Measurements from ENCODE around the gene PGD. TPM values are rescaled to one million over a fixed set of nuclear protein-coding genes. Genes with fewer than 3 reads are reported as not detected.

PGD gene
- total RNA-seq: 286 and 352 TPM in 2 replicates

DNA sequence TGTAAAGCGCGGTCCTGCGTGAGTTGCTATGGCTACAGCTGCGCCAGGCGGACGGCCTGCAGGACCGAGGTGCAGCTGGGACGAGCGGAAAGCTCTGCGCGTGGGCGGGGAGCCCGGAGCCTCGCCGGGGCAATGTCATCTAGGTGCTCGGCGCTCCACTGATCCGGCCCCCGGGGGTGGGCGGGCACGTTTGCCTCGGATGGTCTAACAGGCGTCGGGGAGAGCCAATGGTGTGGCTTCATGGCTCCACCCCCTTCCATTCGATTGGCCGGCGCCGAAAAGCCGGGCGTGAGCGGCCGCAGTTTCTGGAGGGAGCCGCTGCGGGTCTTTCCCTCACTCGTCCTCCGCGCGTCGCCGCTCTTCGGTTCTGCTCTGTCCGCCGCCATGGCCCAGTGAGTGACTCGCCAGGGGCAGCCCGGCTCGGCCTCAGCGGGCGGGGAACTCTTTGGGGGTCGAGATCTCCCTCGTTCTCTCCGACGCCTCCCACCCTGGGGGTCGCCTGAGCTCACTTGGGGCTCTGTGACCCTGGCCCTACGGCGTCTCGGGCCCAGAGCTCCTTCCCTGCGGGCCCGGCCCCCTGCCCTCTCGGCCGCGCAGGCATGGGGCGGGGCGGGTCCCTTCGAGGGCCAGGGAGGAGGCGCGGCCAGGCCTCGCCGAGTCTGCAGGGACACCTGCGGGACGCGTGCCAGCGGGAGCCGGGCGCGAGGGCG is at the start of gene PGD:
Gene PGD (plus strand): TSS at position 331 of the 710 bp plus-strand sequence. CDS start 54 bp downstream, at position 385.
- peak; percentile 94 for DNase-seq (ENCODE audit: low read depth, low spot score)

DNA sequence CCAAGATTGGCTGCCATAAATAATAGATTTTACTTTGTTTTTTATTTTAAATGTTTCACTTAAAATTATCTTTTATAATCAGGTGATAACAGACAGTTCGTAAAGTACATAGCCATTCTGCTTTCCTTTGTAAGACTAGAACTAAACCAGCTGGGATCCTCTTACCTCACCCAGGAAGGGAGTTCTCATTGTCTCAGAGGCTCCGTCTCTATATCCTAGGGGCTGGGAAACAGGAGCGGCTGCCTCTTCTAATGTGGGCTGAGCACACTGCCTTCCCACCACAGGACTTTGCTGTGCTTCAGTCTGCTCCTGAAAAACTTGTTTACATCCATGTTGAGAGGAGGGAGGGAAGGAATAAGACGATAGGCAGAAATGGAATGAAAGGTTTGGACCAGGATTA is 45.6 kb upstream of the PGD start:
- no peak for DNase-seq (ENCODE audit: low read depth, low spot score)

DNA sequence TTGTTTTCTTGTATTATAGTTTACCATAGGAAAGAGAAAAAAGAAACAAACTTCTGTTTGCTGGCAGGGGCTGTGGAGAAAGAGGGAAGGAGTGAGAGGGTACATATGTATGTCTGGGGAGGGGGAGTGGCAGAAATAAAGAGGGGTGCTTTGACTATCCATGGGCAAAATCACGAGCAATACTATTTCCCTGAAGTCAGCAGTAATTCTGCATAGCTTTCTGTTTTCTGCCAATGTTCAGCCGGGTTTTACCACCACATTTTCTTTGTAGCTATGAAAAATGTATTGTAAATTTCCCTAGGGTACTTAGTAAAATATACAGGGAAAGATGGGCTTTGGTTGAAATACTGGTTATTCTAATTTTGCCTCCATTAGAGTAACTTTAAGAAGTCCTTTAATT is 45.2 kb upstream of the PGD start:
- DNase-seq (ENCODE audit: low read depth, low spot score): no peak

DNA sequence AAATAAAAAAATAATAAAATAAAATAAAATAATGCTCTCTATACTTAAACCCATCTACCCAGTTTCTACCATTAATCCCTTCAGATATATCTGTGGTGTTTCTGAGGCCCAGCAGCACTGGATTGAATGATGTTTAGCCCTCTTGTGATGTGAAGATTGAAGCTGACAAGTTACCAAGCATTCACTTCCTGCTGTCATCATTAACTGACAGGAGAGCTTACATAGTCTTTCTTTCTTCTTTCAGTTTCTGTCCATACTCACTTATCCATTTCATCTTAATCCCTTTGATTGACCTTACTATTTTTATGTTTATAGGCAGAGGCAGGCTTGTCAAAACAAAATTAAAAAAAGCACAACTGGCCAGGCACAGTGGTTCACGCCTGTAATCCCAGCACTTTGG is 38.8 kb upstream of the PGD start:
- DNase-seq (ENCODE audit: low read depth, low spot score): no peak

DNA sequence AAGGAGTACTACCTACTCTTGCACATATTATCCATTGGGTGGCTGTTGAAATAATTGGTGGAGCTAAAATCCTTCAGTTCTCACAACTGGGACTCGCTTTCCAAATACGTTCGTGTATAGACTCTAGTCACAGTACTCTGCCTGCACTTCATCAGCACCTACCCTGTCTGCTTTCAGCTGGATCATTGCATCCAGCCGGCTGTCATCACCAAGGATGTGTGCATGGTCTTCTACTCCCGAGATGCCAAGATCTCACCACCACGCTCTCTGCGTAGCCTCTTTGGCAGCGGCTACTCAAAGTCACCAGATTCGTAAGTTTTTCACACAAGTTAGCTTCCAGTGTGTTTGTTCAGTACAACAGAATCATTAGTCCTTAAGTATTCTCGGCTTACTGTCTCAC is 37.3 kb upstream of the PGD start:
- no peak for DNase-seq (ENCODE audit: low read depth, low spot score)

DNA sequence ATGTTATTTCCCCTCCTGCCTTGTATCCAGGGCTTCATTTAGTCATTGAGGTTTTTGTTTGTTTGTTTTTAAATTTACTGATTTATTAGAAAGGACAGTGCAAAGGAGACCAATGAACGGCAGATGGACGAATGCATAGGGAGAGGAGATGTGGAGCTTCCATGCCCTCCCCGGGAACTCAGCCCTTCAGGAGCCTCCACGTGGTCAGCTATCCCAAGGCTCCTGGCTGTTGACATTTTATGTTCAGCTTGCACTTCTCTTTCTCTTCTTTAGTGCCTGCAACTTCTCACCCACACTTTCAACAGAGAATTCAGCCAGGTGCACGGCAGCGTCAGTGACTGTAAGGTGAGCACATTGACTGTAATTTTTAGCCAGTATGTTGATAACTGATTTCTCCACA is 30.7 kb upstream of the PGD start:
- DNase-seq (ENCODE audit: low read depth, low spot score): no peak

DNA sequence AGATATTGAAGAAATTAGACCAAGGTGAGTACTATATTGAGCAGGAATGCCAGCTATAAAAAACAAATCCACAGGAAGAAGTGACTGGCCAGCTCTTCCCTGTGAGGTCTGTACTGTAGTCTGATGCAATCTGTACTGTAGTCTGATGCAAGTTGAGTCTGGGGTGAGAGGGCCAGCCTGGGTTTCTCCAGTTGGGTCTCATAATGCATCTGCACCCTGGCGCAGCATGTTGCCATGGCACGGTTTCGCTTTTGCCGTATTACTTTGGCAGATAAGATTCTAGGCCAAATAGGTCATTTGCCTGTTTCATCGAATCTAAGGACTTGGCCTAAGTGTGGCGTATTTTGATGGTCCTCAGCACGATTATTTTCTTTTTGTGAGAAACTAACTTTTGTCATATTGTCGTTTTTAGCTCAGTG is 24.4 kb upstream of the PGD start:
- DNase-seq (ENCODE audit: low read depth, low spot score): no peak

DNA sequence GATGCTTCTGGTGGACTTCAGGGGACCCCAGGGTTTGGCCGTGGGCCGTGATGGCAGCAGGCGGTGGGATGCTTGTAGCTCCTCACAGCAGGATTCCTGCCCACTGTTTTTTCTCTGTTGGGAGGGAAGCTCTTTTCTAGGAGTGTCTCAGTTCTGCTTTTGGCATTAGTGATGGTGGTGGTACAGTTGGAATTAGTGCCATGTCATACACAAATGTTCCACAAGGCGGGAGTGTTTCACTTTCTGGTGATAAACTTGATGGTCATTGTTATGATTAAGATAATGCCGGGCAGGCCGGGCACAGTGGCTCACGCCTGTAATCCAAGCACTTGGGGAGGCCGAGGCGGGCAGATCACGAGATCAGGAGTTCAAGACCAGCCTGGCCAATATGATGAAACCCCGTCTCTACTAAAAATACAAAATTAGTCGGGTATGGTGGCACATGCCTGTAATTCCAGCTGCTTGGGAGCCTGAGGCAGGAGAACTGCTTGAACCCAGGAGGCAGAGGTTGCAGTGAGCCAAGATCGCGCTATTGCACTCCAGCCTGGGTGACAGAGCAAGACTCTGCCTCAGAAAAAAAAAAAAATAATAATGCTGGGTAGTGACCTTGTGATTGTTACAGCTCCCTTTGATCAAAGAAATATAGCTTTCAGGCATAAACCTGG is 21.4 kb upstream of the PGD start:
- DNase-seq (ENCODE audit: low read depth, low spot score): peak; percentile 59

DNA sequence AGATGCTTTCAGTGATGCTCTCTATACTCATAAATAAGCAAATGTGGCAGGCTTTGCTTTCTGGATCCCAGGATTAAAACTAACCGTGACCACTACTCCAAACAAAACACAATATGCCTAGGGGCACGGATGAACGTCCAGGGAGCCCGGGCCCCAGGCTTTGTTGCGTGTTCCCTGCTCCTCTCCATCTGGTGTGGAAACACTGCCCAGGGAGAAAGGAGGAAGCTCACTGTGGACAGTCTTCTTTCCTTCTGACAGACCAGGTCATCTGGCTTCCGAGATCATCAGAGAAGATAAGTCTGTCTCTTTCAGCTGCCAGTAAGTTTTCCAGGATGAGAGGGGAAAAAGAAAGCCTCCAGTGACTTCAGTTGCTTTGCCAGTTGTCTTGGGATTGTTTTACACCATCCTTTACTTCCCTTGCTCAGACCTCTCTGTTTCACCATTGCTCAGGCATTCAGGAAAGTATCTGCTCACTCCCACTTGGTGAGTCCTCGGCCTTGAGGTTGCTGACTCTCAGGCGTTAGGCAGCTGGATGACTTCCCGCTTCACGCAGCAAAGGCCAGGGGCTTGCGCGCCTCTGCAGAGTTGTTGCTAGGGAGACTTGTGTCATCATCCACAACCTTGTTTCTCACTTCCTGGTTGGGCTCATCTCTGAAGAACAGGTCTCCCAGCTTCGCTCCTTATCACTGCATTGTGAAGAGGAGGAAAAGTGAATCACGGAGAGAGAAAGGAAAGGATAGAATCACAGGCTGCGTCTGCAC is 20.6 kb upstream of the PGD start:
- DNase-seq (ENCODE audit: low read depth, low spot score): peak; percentile 82

DNA sequence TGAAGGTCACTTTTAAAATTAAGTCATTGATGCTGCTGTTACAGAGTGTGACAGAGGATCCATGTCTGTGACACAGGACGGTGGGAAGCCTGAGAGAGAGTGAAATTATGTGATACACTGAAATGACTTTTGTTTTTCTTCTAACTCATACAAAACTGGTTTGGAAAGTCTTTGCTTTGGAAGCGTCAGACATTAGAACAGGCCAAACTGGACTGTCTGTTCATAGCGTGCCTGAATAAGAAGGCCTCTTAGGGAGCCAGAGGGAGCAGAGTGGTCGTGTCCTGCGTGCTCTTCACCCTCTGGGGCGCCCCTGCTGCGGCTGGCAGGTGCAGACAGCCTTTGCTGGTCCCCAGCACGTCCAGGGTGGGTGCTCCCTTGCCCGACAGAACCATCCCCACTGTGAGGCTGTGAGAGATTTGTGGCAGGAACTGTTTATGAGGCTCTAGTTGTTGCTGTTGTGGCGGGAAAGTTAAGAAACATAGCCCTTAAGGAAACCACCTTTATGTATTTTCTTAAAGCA is 19.7 kb upstream of the PGD start:
- no peak for DNase-seq (ENCODE audit: low read depth, low spot score)

DNA sequence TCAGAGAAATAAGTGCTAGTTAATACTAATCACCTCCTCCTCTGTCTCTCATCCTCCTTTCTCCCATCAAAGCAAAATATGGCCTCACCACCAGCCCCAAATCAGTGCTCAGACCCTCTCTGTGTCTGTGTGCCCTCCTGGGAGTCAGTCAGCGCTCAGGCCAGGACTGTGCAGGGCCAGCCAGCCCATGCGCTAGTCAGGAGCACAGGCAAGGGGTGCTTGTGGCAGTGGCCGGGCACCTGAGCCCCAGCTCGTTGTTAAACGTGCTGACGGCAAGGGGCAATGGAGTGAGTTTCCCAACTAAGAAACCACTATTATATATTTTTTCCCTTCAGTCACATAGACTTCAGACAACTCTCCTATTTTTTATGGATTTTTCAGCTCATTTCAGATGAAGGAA is 19.2 kb upstream of the PGD start:
- no peak for DNase-seq (ENCODE audit: low read depth, low spot score)

DNA sequence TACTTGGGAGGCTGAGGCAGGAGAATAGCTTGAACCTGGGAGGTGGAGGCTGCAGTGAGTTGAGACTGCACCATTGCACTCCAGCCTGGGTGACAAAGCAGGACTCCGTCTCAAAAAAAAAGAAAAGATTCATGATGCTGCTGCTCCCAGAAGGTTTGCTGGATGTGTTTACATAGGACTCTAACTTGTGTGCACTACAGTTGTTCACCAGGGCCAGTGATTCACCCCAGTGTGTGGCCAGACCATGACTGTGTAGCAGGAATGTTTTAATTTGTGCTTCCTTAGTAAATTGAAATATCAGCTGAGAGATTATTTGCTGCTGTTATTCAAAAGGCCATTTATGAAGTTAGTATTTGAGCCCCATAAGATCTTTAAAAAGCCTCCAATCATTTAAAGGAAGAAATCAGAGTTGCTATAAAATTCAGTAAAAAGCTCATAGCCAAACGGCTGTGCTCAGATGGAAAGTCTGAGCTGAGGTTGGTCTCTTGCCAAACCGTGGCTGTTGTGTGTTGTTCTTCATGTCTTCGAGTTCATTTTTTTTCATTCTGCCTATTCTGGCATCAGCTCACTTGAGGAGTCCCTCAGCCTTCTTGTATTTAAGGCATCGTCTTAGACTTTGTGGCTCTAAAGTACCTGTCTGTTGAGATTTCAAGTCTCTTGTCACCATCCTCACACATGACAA is 18.1 kb upstream of the PGD start:
- DNase-seq (ENCODE audit: low read depth, low spot score): peak; percentile 40

DNA sequence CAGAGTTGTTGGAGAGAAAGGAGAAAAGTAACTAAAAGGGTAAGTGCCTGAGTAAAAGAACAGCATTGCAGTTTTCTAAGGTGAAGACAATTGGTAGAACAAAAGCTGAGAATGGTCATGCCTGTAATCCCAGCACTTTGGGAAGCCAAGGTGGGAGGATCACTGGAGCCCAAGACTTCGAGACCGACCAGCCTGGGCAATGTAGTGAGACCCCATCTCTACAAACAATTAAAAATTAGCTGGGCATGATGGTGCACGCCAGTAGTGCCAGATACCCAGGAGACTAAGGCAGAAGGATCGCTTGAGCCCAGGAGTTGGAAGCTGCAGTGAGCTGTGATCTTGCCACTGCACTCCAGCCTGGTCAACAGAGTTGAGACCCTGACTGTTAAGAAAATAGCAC is 15.2 kb upstream of the PGD start:
- DNase-seq (ENCODE audit: low read depth, low spot score): no peak

DNA sequence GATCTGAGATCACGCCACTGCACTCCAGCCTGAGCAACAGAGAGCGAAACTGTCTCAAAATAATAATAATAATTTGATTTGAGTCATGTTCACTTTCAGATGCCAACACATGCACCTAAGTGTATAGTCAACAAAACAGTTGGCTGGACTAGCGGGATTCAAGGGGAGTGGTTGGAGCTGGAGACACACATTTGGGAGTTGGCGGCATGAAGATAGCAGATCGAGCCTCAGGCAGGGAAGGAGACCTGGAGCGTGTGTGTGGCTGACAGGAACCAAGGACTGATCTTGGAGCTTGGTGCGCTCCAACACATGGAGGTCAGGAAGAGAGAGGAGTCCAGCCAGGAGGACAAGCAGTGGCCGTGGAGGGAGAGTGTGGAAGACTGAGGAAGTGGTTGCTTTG is 14.6 kb upstream of the PGD start:
- no peak for DNase-seq (ENCODE audit: low read depth, low spot score)

DNA sequence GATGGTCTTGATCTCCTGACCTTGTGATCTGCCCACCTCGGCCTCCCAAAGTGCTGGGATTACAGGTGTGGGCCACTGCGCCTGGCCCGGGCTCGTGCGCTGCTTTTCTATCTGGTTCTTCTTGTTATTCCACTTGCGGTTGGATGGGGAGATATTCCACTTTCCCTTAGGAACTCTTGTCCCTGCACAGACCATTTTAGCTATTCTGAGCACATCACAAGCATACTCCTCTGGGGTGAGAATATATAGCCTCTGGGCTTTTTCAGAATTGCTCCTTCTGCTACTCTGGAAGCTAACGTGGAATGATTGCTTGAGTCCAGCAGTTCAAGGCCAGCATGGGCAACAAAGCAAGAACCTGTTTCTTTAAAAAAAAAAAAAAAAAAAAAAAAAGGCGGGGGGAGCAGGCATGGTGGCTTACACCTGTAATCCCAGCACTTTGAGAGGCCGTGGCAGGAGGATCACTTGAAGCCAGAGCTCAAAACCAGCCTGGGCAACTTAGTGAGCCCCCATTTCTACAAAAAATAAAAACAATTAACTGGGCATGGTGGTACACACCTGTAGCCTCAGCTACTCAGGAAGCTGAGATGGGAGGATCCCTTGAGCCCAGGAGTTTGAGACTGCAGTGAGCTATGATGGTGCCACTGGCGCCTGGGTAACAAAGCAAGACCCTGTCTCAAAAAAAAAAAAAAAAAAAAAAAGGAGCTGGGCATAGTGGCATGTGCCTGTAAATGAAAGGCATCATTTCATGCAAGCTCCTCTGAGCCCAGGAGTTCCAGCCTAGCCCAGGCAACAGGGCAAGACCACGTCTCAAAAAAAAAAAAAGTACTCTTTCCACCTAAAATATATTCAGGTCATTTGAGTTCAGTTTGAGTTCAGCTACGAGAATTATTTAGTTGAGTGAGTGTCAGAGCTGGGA is 11.8 kb upstream of the PGD start:
- DNase-seq (ENCODE audit: low read depth, low spot score): no peak

DNA sequence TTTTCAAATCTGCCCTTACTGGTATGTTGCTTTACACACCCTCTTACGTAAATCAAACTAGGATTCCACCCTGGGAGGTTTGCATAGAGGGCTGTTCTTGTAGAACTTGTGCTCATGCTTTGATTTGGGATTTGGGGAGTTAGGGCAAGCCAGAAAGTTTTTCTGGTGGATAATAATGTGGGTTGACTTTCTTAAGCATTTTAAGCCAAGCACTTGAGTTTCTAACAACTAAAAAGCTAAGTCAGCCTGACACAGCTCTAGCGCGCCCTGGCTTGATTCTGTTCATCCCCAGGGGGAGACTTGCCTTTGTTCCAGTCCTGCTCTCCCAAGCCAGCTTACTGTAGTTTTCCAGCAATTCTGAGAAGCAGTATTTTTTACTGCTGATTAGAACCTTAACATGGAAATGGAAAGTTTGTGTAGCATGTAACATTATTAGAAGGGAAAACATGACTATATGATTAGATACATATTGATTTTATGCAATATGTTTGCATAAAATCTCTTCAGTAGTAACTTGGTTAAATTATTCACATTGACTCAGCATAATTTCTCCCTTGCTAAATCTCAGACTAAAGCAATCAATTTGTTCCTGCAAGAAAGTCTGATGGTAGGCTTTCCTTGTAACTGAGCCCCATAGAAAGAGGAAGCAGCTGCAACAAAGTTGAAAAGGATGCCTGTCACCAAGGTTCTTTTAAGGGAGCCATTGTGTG is 11.0 kb upstream of the PGD start:
- peak; percentile 36 for DNase-seq (ENCODE audit: low read depth, low spot score)

DNA sequence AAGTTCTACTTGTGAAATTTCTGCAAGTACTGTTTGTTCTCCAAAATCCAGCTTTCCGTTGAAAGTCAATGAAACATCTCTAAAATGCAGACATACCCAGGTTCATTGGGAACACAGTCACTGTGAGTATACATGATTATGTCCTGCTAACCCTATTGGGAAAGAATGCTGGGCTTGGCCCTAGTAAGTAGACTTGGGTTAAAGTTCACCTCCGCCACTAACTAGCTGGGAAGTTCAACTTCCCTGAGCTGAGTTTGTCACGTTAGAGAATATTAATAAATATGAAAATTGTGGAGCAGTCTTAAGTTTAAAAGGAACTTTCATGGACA is 10.5 kb upstream of the PGD start:
- DNase-seq (ENCODE audit: low read depth, low spot score): no peak

DNA sequence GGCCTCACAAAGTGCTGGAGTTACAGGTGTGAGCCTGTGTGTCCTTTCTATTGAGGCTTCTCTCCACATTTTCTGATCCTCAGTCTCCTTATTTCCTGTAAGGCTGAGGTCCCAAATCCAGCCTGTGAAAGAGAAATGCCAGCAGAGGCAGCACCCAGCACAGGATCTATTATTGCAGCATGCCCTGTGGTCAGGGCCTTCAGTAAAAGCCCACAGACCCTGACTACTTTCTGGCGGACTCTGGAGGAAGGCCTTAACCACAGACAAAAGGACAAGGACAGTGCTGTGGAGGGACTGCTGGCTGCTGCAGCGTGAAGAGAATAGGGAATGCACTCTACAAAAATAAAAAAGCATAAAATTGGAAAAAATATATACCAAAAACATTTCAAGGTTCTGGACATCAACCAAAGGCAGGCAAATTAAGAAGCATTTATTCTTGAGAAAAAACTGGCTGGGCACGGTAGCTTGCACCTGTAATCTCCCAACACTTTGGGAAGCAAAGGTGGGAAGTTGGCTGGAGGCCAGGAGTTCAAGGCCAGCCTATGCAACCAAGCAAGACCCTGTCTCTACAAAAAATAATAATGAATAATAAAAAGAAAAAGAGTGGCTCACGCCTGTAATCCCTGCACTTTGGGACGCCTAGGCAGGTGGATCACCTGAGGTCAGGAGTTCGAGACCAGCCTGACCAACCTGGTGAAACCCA is 9.4 kb upstream of the PGD start:
- no peak for DNase-seq (ENCODE audit: low read depth, low spot score)

DNA sequence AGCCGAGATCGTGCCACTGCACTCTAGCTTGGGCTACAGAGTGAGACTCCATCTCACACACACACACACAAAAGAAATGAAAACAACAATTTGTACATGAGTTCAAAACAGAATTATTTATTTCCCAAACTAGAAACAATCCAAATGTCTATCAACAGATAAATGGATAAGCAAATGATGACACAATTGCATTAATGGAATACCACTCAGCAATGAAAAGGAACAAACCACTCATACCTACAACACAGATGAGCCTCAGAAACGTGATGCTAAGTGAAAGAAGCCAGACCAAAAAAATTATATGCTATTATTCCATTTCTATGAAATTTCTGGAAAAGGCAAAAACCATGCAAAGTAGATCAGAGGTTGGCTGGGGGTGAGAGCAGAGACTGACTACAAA is 2.0 kb upstream of the PGD start:
- DNase-seq (ENCODE audit: low read depth, low spot score): no peak

Data from pulmonary artery endothelial cell (primary cell).